ENCODE data around the gene NPHS2. TPM values are rescaled to one million over a fixed set of nuclear protein-coding genes. Genes with fewer than 3 reads are reported as not detected.

NPHS2 gene
- total RNA-seq, 2 experiments from 2014 or later: not detected

DNA sequence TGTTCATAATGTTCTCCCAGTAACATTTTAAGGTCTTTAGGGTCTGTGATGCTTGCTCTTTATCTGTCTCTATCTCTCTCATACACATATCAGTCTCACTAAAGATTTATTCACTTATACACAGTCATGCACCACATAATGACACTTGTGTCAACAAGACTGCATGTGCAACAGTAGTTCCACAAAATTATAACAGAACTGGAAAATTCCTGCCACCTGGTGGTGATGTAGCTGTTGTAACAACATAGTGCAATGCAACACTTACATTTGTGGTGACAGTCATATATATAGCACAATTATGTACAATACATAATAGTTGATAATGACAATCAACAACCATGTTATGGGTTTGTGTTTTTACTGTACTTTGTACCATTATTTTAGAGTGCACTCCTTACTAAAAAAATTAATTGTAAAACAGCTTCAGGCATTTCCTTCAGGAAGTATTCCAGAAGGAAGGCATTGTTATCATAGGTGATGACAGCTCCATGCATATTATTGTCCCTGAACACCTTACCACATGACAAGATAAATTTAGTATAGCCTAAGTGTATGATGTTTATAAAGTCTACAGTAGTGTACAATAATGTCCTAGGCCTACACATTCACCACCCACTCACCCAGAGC, 24.0 kb upstream of the NPHS2 start:
- no peaks in the 10 kb centered on the region for H3K9me3 ChIP-seq (ENCODE audit: control insufficient read depth in 1 of 2, insufficient read depth in 1 of 2, low read length in 2 of 2)
- no peaks in the 10 kb centered on the region for H3K4me1 Mint-ChIP-seq (ENCODE audit: low read depth)
- peaks cover 44% of the 10 kb centered on the region for H3K27me3 Mint-ChIP-seq
- DNase-seq (peak in 1 of 14 experiments; percentile 14), ATAC-seq (ENCODE audit: poor library complexity) (no peak)
- POLR2A ChIA-PET: no interaction called here
- H3K27ac ChIP-seq (ENCODE audit: low read depth in 1 of 2, low read length in 2 of 2): no peak overlapping the region
- no peak overlapping the region for H3K4me3 ChIP-seq (ENCODE audit: low read length)
- no peak overlapping the region for H3K27ac Mint-ChIP-seq
- TF ChIP-seq, protein P1, sequence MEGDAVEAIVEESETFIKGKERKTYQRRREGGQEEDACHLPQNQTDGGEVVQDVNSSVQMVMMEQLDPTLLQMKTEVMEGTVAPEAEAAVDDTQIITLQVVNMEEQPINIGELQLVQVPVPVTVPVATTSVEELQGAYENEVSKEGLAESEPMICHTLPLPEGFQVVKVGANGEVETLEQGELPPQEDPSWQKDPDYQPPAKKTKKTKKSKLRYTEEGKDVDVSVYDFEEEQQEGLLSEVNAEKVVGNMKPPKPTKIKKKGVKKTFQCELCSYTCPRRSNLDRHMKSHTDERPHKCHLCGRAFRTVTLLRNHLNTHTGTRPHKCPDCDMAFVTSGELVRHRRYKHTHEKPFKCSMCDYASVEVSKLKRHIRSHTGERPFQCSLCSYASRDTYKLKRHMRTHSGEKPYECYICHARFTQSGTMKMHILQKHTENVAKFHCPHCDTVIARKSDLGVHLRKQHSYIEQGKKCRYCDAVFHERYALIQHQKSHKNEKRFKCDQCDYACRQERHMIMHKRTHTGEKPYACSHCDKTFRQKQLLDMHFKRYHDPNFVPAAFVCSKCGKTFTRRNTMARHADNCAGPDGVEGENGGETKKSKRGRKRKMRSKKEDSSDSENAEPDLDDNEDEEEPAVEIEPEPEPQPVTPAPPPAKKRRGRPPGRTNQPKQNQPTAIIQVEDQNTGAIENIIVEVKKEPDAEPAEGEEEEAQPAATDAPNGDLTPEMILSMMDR (IDR thresholded peaks at IDR 0.05): no peak
- H3K27me3 ChIP-seq (ENCODE audit: control insufficient read depth in 1 of 2, insufficient read depth in 2 of 2, low read length in 2 of 2): peaks cover 2 to 8% of the 10 kb centered on the region in 2 experiments
- intact Hi-C loops (cut with DNase I, micrococcal nuclease): loop anchor here in 1 of 2 experiments (5.0 kb wide), 1 partner anchor 522 kb away; no protein-coding TSS in a partner anchor
- H3K9me3 Mint-ChIP-seq: no peaks in the 10 kb centered on the region
- no peaks in the 10 kb centered on the region for H3K36me3 ChIP-seq (ENCODE audit: insufficient read depth, low read length)
- H3K4me1 ChIP-seq (ENCODE audit: insufficient read depth, low read length): no peaks in the 10 kb centered on the region
- H3K36me3 Mint-ChIP-seq (ENCODE audit: low read depth): no peaks in the 10 kb centered on the region
- no peak overlapping the region for H3K4me3 Mint-ChIP-seq
- CTCF ChIA-PET: no interaction called here

DNA sequence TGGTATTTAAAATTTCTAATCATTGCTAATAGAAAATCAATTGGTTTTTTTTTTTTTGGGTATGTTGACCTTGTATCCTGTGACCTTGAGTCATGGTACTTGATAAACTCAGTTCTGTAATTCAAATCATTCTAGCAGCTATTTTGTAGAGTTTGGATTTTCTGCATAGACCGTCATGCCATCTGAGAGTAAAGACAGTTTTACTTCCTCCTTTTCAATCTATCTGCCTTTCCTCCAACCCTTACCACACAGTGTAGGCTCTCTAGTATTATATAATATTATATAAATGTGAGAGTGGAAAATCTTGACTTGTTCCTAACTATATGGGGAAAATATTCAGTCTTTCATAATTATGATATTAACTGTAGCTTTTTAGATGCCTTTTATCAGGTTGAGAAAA, 22.9 kb upstream of the NPHS2 start:
- intact Hi-C loops (cut with DNase I, micrococcal nuclease): loop anchor here in 1 of 2 experiments (5.0 kb wide), 1 partner anchor 521 kb away; no protein-coding TSS in a partner anchor
- H3K4me3 ChIP-seq (ENCODE audit: low read length): no peak overlapping the region
- Mint-ChIP-seq H3K36me3 (ENCODE audit: low read depth) (no peaks in the 10 kb centered on the region), H3K4me3 (no peak overlapping the region), H3K4me1 (ENCODE audit: low read depth) (no peaks in the 10 kb centered on the region), H3K27me3 (peaks cover 53% of the 10 kb centered on the region), H3K27ac (no peak overlapping the region), H3K9me3 (no peaks in the 10 kb centered on the region)
- TF ChIP-seq, protein P1 (IDR thresholded peaks at IDR 0.05): no peak
- H3K9me3 ChIP-seq (ENCODE audit: control insufficient read depth in 1 of 2, insufficient read depth in 1 of 2, low read length in 2 of 2): no peaks in the 10 kb centered on the region
- no peak overlapping the region for H3K27ac ChIP-seq (ENCODE audit: low read depth in 1 of 2, low read length in 2 of 2)
- ChIA-PET CTCF (no interaction called here), POLR2A (no interaction called here)
- peaks cover 2 to 11% of the 10 kb centered on the region in 2 experiments for H3K27me3 ChIP-seq (ENCODE audit: control insufficient read depth in 1 of 2, insufficient read depth in 2 of 2, low read length in 2 of 2)
- H3K4me1 ChIP-seq (ENCODE audit: insufficient read depth, low read length): no peaks in the 10 kb centered on the region
- no peaks in the 10 kb centered on the region for H3K36me3 ChIP-seq (ENCODE audit: insufficient read depth, low read length)
- ATAC-seq (ENCODE audit: poor library complexity): no peak
- DNase-seq: no peak

DNA sequence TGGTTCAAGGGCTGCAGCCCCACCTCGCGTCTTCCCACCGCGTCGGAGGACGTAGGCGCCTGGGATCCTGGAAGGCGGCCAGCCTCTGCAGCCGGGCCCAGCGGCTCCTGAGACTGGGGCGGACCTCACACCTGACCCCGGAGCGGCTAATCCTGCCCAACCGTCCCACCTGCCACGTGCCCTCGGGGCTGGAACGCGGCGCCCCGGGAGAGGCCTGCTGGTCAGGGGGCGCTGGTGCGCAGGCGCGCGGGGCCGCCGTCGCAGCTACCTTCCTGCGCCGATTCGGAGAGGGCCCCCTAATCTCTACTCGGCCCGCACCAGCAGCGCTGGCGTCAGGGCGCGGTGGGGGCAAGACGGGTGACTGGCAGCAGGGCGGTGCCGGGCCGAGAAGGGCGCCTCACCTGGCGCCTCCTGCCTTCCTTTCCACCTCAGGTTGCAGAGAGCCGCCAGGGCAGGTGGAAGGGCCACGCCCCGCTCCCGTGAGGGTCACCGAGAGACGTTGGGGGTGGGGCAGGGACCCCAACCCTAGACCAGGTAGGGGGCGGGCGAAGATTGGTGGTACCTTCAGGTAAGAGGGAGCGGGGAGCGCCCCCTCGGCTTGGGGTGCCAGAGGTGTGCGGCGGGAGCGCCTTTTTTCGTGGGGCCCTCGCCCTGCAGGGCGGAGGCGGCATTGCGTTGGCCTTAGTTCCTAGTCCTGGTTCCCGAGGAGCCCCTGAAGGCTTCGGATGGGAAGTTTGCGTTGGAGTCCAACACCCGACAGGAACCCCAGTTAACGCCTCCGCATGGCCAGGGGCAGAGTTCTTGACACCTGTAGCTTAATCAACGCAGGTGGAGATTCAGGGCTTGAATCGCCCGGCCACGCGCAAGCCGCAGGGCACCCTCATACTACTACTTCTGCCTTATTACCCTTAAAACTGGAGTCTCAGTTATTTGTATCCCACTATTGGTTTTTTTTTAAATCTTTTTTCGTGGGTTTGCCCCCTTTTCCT, 16.1 kb upstream of the NPHS2 start, which contains the start of gene TDRD5:
TSS of gene TDRD5 (plus strand) at position 241 of the 989 bp plus-strand sequence. CDS start 784 bp downstream, outside the sequence.
- H3K36me3 Mint-ChIP-seq (ENCODE audit: low read depth): no peaks in the 10 kb centered on the region
- no peak within 1 kb of the TSS for H3K27ac Mint-ChIP-seq
- no peak for ATAC-seq (ENCODE audit: poor library complexity)
- H3K4me1 Mint-ChIP-seq (ENCODE audit: low read depth): no peaks in the 10 kb centered on the region
- Histone ChIP-seq H3K9me3 (ENCODE audit: control insufficient read depth in 1 of 2, insufficient read depth in 1 of 2, low read length in 2 of 2) (peaks cover 0 to 18% of the 10 kb centered on the region in 2 experiments), H3K4me1 (ENCODE audit: insufficient read depth, low read length) (no peaks in the 10 kb centered on the region), H3K27ac (ENCODE audit: low read depth in 1 of 2, low read length in 2 of 2) (no peak within 1 kb of the TSS), H3K4me3 (ENCODE audit: low read length) (no peak within 1 kb of the TSS), H3K27me3 (ENCODE audit: control insufficient read depth in 1 of 2, insufficient read depth in 2 of 2, low read length in 2 of 2) (peaks cover 25 to 29% of the 10 kb centered on the region in 2 experiments), H3K36me3 (ENCODE audit: insufficient read depth, low read length) (no peaks in the 10 kb centered on the region)
- POLR2A ChIA-PET: interaction anchor here (0.6 kb wide), 1 partner anchor 1981 kb away, joined by 3 read pairs; no protein-coding TSS in a partner anchor
- peaks cover 73% of the 10 kb centered on the region for H3K27me3 Mint-ChIP-seq
- CTCF ChIA-PET: no interaction called here
- intact Hi-C loops (cut with DNase I, micrococcal nuclease): no loop called here
- no peaks in the 10 kb centered on the region for H3K9me3 Mint-ChIP-seq
- H3K4me3 Mint-ChIP-seq: no peak within 1 kb of the TSS
- peak in 1 of 14 experiments; percentile 3 for DNase-seq
- TF ChIP-seq, protein P1 (IDR thresholded peaks at IDR 0.05): no peak
